GM21576 (cell line): ENCODE results near the gene GALE.

Experiments used
- ATAC-seq: cut with Tn5 transposase; IDR thresholded peaks from one replicate; pipeline ENCODE4 v1.9.1; 2021; ENCODE audit warnings: mild to moderate bottlenecking, moderate library complexity; ENCODE audit not compliant: unreplicated experiment

GALE gene

DNA sequence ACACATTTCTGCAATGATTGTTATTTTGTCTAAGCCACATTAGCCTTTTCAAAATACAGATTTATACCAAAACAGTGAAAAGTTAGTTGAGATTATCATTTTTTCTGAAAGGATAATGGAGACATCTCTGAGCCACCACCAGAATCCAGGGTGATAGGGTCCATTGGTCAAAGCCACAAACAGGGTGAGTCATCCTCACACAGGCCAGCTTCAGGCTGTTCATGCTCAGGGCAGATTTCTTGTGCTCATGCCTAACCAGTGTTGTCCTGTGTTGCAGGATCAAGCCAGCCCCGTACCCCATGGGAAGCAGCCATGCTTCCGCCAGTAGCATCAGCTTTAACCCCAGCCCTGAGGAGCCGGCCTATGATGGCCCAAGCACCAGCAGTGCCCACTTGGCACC, 43.9 kb downstream of the GALE start:
- ATAC-seq: no peak

DNA sequence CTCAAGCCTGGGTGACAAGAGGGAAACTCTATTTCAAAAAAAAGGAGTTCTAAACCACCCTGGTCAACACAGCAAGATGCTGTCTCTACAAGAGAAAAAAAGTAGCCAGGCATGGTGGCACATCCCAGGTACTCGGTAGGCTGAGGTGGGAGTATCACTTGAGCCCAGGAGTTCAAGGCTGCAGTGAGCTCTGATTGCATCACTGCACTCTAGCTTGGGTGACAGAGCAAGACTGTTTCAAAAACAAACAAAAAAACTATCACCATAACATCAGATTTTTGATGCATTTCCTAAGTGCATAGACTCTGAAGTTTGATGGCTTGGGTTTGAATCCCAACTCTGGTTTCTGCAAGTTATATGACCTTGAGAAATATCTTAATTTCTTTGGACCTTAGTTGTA, 47.6 kb downstream of the GALE start:
- no peak for ATAC-seq

DNA sequence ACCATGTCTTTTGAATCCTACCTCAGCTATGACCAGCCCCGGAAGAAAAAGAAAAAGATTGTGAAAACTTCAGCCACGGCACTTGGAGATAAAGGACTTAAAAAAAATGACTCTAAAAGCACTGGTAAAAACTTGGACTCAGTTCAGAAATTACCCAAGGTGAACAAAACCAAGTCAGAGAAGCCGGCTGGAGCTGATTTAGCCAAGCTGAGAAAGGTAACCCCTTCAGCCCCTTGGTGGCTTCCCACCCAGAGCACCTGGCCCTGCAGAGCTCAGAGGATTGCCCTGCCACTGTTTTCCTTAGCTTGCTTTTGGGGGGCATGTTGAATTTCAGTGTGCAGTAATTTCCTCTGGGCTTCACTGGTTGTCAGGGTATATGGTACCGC, 48.7 kb downstream of the GALE start:
- no peak for ATAC-seq

DNA sequence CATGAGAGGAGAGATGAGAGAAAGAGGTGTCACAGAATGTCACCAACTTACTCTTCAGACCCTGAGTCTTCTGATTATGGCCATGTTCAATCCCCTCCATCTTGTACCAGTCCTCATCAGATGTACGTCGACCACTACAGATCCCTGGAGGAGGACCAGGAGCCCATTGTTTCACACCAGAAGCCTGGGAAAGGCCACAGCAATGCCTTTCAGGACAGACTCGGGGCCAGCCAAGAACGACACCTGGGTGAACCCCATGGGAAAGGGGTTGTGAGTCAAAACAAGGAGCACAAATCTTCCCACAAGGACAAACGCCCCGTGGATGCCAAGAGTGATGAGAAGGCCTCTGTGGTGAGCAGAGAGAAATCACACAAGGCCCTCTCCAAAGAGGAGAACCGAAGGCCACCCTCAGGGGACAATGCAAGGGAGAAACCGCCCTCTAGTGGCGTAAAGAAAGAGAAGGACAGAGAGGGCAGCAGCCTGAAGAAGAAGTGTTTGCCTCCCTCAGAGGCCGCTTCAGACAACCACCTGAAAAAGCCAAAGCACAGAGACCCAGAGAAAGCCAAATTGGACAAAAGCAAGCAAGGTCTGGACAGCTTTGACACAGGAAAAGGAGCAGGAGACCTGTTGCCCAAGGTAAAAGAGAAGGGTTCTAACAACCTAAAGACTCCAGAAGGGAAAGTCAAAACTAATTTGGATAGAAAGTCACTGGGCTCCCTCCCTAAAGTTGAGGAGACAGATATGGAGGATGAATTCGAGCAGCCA, 49.3 kb downstream of the GALE start:
- ATAC-seq: no peak

DNA sequence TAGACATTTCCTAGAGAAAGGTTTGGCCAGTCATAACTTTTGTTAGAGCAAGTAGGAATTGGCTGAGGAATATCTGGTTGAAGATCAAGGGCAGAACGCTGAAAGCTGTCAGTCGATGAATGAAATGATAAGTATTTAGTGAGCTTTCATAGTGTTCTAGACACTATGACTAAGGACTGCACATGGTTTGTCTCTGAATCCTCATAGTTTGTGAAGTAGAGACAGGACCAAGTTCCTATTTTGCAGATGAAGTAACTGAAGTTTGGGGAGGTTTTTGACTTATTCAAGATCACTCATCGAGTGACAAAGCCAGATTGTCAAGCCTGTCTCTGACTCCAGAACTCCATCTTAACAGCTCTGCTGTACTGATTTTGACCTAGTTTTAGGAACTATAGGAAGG, 52.5 kb downstream of the GALE start:
- ATAC-seq: no peak
